Omental fat pad (tissue), 4 donors: ENCODE data around the gene RBM33. TPM values are rescaled to one million over a fixed set of nuclear protein-coding genes. Genes with fewer than 3 reads are reported as not detected.

Experiments
- ATAC-seq: fragments of 150-250 bp; one replicate; pipeline ENCODE4 v1.9.1; 2016; ENCODE audit warnings: mild to moderate bottlenecking, moderate library complexity; ENCODE audit not compliant: low FRiP score
- DNase-seq: peaks from one replicate; pipeline ENCODE4 v3.0.0-alpha.2; 2019; ENCODE audit warnings: low spot score
- total RNA-seq, 4 donors: library from RNA; depleted of rRNA; stranded (reverse); fragments of >200 nt; gene quantifications; one replicate each; pipeline ENCODE4 v1.1.0, GENCODE V29; 2016
- TF ChIP-seq, protein P1 (sequence below), 3 donors: fragments of 450-650 bp; IDR thresholded peaks; one replicate each; pipeline ENCODE4 v1.5.1; 2016 to 2017; ENCODE audit warnings: antibody characterized with exemption in 3 of 3, mild to moderate bottlenecking in 3 of 3, moderate library complexity in 2 of 3

Gene RBM33
- total RNA-seq, 4 donors from 2014 or later = 19.5 to 53.4 (median 32.0) TPM

DNA sequence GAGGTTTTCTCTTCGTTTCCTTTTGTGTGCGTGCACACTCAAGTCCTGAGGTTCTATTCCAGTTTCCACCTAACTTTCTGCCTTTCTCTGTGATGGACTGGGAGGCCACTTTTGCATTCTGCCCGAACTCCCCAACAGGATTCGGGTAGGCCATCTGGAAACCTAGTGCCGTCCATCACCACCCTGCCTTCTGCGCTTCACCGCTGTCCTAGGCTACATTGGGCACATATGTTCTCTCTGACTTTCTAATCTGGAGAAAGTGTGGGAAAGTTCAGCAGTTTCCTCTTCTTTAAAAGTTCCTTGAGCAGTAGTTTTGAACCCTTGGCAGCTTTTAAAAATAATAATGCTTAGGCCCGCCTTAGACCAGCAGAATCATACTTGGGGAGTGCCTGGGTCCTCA is 121.0 kb downstream of the RBM33 start:
- TF ChIP-seq, protein P1, sequence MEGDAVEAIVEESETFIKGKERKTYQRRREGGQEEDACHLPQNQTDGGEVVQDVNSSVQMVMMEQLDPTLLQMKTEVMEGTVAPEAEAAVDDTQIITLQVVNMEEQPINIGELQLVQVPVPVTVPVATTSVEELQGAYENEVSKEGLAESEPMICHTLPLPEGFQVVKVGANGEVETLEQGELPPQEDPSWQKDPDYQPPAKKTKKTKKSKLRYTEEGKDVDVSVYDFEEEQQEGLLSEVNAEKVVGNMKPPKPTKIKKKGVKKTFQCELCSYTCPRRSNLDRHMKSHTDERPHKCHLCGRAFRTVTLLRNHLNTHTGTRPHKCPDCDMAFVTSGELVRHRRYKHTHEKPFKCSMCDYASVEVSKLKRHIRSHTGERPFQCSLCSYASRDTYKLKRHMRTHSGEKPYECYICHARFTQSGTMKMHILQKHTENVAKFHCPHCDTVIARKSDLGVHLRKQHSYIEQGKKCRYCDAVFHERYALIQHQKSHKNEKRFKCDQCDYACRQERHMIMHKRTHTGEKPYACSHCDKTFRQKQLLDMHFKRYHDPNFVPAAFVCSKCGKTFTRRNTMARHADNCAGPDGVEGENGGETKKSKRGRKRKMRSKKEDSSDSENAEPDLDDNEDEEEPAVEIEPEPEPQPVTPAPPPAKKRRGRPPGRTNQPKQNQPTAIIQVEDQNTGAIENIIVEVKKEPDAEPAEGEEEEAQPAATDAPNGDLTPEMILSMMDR (IDR thresholded peaks at IDR 0.05) = no peak
- DNase-seq (no peak), ATAC-seq (no peak)

DNA sequence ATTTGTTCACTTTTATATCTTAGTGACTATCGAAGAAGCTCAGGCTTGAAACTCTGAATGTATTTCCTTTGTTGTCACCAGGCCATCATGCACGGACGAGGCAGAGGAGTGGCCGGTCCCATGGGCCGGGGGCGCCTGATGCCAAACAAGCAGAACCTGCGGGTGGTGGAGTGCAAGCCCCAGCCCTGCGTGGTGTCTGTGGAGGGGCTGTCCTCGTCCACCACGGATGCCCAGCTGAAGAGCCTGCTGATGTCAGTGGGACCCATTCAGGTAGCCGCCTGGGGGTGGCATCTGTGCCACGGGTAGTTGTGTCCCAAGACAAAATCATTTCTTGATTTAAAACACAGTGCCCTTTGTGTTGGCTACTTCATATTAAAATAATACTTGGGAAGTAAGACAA is 121.9 kb downstream of the RBM33 start:
- TF ChIP-seq, protein P1 (IDR thresholded peaks at IDR 0.05) = no peak
- ATAC-seq (no peak), DNase-seq (no peak)

DNA sequence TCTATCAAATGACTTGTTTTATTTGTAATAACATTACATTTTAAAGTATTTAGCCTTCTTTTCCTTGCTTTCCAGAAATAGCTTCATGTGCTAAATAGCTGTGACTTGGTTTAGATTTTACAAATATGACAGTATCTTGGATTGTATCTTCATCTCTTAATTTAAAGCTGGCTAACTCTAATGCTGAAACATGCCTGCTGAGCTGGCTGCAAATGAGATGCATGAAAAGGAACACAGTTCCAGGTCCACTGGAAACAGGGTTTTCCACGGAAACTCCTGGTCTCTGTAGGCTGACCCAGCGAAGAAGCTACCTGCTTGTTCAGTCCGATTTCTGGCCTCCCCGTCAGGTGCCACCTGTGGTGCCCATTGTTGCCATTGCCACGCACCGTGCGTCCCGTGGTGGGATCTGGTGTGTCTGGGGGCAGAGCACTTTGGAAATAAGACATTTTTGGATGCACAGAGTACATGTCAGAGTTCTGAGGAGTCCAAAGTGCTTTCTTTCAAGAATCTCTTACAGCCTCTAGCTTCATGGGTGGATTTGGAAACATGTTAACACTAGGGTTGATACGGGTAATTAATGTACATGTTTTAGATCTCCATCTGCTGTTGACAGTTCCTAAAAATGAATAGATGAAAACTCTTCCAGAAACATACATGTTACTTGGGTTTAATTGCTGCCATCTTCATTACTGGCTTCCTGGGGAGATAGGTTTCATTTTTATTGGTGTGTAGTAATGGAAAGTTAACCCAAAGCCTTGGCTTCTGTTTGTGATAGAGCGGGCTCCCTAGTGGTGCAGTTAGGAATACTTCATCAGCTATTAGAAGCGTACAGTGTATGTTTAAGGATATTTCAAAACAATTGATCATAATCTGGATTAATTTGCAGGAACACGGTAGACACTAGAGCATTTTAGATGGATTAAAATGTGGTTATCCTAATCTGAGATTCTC is 122.8 kb downstream of the RBM33 start:
- TF ChIP-seq, protein P1 (IDR thresholded peaks at IDR 0.05) = no peak
- ATAC-seq (no peak), DNase-seq (no peak)

GRCh38 chr7:155769701-155770100 is 125.2 kb downstream of the RBM33 start:
- TF ChIP-seq, protein P1 (IDR thresholded peaks at IDR 0.05) = no peak
- DNase-seq (no peak), ATAC-seq (peak; percentile 85)

DNA sequence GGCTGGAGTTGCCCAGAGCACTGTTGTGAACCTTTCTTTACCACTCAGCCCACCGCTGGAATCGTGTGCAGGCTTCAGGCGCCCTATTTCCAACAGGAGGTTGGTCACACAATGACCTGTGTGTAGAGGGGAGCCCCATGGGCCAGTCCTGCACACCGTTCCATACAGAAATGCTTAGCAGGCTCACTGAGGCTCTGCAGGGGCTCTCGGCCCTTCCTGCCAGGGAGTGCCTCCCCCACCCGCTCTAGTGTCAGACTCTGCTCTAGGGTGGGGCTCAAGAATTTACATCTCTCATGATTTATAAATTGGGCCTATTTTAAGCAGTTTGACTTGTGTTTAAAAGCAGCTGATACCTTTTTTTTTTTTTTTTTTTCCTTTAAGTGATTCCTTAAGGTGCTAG is 125.8 kb downstream of the RBM33 start:
- no peak for DNase-seq
- ATAC-seq = no peak
- TF ChIP-seq, protein P1 (IDR thresholded peaks at IDR 0.05) = no peak

GRCh38 chr7:155773531-155773930 is 129.1 kb downstream of the RBM33 start:
- DNase-seq = no peak
- TF ChIP-seq, protein P1 (IDR thresholded peaks at IDR 0.05) = no peak
- ATAC-seq = no peak

GRCh38 chr7:155774947-155775346 is 130.5 kb downstream of the RBM33 start:
- DNase-seq (no peak), ATAC-seq (no peak)
- TF ChIP-seq, protein P1 (IDR thresholded peaks at IDR 0.05) = no peak
